NCI-H446 (cell line): ENCODE results near the gene URB2.
"Not testable (repeated sequence)": the region's sequence is repeated elsewhere in the genome, so short reads cannot be mapped to it uniquely, and the experiment has no call there.

Source experiments
- DNase-seq, 2 experiments: peaks; one replicate each; lab custom pipeline; 2025; lab: John Stamatoyannopoulos, UW

The URB2 gene

DNA sequence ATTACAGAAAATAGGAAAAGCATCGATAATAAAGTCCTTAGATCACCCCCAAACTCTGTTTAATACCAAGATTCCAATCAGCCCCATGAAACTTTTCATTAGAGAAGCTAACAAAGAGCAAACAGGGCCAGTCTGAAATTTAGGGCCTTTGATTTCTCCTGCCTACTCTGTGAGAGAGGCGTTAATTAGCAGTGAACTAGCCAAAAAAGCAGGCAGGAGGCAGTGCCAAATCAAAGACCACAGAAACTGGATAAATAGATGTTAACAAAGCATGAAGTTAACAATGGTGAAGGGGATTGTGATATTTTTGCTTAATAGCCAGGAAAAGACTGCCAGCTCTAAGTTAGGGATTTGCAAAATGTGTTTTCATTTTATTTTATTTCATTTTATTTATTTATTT, 11.3 kb upstream of the URB2 start:
- DNase-seq, result no peak

DNA sequence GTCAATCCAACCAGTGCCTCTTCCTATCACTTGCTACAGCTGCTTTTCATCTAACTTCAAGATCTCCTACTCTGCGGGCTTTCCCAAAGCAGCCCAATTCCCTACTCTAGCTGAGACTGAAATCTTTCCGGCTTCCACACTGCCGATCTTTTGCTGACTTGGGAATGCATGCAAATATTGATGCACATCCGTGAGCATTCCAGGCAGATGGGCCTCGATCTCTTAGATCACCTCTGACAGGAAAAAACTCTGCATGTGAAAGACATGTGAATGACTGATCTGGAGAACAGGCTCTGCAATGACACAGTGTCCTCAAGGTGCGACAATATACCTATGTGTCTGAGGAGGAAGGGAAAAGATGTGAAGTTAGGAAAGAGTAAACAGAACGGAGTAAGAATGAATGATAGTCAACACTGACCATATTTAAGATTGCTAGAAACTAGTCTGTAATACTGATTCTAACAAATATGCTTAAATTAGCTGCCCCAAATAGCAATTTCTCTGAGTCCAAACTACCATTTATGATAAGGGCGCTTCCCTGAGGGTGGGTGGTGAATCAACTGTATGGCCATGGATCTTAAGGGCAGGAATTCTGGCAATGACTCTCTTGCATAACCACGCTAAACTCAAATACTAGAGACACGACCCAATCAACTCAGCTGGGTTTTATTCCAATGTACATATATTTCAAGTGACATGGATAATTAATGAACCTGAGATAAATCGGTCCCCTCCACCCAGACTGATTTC, 8.5 kb upstream of the URB2 start:
- no peak for DNase-seq

DNA sequence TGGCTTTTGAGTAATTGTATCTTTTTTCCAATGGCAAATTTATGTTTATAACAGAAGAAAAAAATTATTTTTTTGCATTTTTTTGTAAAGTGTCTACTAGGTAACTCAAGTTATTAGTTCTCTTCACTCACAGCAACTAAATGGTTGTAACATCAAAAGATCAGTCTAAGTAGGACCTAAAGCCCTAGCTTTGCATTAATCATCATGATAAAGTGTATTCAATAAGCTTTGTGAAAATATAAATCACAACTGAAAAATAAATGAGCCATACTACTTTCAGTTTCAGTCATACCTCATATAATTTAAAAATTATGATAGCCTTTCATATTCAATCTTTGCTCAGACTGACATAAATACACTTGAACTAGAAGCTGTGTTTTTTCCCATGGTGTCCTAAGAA, 7.0 kb upstream of the URB2 start:
- no peak for DNase-seq

DNA sequence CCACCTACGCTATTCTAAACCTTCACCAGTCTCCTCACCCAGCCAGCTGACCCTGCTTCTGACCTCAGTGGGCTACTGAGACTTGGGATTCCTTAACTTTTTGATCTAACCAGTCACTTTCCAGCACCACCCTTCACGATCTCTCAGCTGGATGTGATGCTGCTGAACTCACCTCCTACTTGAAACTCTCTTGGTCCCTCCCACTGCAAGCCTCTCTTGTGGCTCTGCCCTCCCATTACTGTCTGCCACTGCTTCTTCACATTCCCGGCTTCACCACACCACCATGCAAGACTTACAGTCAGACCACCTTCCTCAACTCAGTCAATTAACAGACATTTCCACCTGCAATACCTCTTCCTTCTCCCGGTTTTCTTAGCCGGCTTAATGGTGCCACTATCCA, 6.4 kb upstream of the URB2 start:
- DNase-seq, result no peak

DNA sequence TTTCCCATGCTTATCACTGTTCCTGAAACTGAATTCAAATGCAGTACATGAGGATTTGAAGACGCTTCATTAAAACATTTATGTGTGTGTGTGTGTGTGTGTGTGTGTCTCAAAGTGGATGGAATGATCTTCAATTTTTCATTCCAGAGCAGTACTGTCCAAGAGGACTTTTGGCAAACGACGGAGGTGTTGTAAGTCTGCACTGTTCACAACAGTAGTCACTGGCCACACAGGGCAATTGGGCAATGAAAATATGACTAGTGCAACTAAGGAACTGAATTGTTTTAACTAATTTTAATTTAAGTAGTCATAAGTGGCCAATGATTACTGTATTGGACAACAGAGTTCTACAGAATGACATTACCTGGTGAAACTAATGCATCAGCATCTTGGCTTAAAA, 5.2 kb upstream of the URB2 start:
- DNase-seq, result no peak

DNA sequence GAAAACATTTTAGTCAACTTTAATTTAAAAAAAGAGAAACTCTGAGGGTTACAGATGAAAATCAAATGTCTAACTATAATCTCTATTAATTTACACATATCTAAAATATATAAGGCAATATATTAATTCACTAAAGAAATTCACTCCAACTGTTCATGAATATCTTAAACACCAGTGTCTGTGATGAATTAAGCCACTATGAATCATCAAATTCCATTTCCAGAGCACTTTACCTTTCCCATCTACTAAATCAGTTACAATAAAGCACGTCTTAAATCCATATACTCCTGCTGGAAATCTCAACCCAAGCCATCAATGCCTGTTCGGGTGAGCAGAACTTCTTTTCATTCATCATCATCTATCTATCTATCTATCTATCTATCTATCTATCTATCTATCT, 4.4 kb upstream of the URB2 start:
- DNase-seq, result no peak

DNA sequence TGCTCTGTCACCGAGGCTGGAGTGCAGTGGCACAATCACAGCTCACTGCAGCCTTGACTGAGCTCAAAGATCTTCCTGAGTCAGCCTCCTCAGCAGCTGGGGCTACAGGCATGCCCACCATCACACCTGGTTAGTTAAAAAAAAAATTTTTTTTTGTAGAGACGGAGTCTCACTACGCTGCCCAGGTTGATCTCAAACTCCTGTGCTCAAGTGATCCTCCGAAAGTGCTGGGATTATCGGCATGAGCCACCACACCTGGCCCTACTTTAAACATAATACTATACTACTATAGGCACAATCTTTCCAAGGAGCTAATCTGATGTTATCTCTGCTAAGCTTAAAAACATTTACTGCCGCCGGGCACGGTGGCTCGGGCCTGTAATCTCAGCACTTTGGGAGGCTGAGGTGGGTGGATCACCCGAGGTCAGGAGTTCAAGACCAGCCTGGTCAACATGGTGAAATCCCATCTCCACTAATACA, 3.4 kb upstream of the URB2 start:
- not testable (repeated sequence) for DNase-seq

DNA sequence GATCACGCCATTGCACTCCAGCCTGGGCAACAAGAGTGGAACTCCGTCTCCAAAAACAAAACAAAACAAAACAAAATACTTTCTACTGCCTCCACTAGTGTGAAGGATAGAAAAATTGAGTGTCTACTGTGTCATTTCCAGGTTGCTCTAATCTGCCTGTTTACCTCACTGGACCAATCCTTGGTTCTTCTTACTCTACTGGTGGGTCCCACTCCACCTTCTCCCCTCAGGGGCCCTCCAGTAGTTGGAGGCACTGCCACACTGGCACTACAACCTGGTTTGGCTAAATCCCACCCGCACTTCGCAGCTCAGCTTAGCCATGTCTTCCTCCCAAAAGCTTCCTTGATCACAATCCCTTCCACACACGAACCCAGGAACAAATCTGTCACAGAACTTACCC, 2.8 kb upstream of the URB2 start:
- no peak for DNase-seq

DNA sequence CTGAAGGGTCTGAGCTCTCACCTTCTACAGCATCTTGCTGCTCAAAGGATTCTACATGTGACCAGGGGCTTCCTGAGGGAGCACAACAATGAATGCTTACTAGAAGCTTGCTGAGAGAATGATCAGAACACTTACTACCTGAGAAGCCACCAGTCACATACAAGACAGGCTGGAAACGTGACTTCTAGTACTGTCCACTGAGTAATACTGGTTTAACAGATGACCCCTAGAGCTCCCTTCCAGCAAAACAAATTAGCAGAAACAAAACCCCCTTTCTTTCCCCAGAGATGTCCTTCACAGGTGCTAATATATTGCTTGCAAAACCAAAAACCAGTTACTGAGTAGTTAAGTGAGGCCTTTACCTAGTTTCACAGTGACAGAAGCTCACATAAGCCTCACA, 2.2 kb upstream of the URB2 start:
- DNase-seq, result no peak

DNA sequence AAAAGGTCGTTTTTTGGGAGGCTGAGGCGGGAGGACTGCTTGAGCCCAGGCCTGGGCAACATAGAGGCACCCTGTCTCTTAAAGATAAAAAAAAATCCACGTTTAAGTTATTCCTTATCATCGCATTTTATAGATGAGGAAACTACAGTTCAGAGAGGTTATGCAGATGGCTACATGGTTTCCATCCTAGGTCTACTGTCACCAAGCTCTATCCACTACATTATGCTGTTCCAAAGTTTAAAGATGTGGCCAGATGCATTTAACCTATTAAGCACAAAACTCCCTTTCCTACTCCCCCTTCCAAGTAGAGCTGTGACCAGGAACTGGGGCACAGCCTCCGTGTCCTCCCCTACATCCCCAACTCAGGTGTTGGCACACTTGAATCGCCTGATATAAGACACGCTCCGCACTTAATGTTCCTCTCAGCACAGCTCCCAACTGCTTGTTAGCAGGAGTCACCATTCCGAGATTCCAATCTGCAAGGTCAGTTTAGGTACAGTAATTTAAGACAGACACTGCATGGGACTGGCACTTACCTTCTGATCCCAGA, 1.5 kb upstream of the URB2 start:
- DNase-seq, result no peak

DNA sequence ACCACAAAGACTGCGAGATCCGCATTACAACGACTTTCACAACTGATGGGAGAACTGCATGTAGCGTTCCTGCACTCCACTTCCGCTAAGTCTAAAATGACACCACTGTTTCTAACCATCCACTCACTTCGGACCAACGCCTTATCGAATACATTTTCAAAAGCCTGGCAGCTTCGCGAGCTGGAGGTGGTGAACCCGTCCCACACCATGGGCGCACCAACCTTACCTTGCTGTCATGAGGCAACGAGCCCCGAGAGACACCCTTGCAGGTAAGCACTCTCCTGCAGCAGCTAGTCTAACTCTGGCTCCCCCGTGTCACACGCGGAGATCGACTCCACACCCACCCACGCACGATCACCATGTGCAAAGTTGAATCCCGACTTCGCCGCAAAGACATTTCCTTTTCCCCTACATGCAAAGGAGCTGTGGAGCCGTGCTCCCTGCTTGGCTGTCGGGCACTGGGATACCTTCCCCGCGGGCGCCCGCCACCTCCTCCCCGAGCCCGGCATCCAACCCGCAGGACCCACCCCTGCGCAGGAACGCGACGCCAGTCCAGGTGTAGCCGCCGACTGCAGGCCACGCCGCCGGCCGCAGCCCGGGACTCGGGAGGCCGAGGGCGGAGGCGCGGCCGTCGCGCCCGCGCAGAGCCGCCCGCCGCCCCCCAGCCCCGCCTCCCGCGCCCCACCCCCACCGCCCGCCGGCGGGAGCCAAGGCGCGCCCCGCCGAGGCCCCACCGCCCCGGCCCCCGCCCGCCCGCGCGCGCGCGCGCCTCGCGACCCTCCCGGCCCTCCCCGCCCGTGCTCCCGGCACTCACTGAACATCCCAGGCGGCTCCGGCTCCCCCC, 754 bp upstream of the URB2 start:
- peak in 1 of 2 experiments; percentile 58 for DNase-seq

DNA sequence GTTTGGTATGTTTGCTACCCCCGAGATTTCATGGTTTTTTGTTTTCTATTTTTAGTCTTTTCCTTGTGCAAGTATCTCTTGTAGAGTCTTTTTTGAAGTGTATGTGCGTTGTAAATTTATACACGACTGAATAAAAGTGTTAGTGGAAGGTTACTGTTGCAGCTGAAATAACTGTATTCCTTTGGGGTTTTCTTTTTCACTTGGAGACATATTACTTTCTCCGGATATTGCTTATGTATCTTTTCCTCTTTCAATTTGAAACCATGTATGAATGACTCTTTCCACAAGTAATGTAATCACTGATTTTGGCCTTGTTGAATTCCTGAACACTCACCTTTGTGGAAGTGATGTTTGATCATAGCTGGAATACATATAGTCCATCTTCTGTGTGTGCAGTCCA, 956 bp downstream of the URB2 start:
- DNase-seq, result no peak

DNA sequence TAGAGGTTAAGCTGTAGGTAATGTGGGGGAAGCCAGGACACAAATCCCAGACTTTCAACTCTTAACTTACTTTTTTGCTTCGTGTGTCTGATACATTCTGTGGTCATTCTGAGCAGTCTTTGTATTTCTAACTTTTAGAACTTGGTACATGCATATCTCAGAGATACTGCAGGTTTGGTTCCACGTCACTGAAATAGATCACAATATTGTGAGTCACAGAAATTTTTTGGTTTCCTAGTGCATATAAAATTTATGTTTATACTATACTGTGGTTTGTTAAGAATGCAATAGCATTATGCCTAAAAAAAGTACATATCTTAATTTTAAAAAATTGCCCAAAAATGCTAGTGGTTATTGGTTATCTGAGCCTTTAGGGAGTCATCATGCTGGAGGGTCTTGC, 3.2 kb downstream of the URB2 start:
- DNase-seq, result no peak

DNA sequence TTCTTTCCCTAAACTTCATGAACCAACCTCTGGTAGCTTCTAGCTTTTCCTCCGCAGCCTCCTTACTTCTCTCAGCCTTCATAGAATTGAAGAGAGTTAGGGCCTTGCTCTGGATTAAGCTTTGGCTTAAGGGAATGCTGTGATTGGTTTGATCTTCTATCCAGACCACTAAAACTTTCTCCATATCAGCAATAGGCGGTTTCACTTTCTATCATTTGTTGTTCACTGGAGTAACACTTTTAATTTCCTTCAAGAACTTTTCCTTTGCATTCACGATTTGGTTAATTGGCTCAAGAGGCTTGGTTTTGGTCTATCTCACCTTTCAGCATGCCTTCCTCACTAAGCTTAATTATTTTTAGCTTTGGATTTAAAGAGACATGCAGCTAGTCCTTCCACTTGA, 5.1 kb downstream of the URB2 start:
- DNase-seq, result no peak

DNA sequence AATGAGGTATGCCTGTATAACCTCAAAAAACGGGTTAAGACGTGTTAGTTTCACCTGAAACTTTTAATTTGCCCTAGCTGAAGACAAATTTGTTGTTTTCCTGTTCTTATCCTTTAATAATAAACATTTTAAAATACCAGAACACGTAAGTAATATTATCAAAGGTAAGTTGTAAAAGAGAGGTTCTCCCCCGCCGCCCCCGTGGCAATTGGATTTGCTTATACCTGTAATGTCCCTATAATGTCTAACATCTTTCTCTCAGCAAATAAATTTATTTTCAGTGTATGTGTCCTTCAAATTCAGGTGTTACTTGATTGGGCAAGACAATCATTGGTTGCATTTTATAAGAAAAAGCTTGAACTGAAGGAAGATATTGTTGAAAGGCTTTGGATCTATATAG, 5.9 kb downstream of the URB2 start:
- DNase-seq, result no peak

DNA sequence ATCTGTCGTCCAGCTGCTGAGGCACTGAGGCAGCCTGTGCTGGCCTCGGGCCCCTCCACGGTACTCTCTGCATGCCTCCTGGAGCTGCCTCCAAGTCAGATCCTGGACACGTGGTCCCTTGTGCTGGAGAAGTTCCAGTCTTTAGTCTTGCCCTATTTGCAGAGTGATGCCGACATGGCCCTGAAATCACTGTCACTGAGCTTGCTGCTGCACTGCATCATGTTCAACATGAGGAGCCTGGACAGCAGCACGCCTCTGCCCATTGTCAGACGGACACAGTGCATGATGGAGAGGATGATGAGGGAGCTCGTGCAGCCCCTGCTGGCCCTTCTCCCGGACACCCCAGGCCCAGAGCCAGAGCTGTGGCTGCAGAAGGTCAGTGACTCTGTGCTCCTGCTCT, 10.0 kb downstream of the URB2 start:
- no peak for DNase-seq

DNA sequence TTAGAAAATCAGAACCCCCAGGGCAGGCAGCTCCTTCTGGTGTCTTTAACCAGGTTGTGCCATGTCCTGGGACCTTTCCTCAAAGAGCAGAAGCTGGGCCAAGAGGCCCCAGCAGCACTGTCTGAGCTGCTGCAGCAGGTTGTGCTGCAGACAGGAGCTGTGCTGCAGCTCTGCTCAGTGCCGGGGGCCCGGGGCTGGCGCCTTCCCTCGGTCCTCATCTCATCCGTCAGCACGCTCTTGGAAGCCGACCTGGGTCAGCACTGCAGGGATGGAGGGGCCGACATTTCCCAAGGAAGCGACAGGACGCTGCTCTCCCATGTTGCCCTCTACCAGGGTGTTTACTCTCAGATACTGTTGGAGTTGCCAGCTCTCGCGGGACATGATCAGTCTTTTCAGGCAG, 11.7 kb downstream of the URB2 start:
- no peak for DNase-seq

DNA sequence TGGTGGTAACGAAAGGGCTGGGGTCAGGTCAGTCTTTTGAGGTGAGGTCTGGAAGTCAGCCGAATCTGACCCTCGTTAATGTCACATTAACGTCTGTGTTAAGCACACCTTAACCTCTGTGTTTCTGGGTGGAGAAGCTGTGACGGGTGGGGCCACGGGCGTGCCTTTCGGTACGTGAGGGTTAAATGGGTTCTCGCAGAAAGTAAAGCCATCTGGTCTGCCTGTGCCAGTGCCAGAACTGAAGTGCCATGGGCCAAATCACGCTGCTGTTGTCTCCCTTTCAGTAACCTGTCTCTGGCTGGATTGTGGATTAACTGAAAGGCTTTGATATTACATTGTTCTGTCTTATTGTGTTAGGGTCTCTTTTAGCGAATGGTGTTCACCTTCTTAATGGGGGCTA, 14.4 kb downstream of the URB2 start:
- peak; percentile 68 to 85 for DNase-seq

DNA sequence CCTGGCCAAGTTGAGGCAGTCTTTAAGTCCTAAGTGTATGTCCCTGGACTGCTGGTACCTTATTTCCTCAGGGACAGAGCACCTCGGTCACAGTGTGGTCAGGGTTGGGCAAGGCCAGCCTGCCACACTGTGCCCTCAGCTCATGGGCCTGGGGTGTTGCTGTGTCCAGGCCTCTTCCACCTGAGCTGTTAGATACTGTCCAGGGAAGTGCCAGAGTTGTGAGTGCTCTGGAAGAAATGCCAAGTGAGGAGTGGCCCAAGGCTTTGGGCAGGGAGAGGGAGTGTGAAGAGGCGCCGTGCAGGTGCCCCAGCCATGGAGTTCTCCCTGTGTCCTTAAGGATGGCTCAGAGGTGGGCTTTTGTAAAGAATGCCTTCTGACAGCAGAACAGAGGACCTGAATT, 15.3 kb downstream of the URB2 start:
- DNase-seq, result peak in 1 of 2 experiments; percentile 18

DNA sequence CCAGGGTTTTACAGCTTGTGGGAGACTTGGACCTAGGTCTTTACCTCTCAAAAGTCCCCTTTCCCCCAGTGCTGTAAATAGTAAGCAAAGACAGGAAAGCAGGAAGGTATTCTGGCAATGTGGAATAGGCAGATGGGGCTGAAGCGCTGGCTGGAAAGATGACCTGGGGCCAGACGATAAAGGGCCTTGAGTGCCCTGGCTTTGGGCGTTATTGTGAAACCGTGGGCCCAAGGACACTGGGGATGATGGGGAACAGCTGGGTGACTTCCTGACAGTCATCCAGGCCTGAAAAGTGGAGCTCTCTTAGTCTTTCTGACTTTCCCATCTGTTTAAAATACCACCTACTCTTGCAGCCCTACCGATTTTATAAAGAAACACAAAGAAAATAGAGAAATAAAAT, 16.3 kb downstream of the URB2 start:
- no peak for DNase-seq

DNA sequence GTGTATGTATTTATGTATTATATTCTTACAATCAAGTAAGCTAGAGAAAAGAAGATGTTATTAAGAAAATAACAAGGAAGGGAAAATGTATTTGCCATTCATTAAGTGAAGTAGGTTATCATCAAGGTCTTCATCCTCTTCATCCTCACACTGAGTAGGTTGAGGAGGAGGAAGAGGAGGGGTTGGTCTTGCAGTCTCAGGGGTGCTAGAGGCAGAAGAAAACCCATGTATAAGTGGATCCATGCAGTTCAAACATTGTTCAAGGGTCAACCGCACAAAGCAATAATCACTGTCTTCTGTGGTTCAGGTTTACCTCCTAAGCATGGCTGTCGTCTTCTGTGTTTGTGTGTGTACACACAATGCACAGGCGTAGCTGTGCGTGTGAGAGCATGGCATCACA, 16.9 kb downstream of the URB2 start:
- DNase-seq, result no peak

DNA sequence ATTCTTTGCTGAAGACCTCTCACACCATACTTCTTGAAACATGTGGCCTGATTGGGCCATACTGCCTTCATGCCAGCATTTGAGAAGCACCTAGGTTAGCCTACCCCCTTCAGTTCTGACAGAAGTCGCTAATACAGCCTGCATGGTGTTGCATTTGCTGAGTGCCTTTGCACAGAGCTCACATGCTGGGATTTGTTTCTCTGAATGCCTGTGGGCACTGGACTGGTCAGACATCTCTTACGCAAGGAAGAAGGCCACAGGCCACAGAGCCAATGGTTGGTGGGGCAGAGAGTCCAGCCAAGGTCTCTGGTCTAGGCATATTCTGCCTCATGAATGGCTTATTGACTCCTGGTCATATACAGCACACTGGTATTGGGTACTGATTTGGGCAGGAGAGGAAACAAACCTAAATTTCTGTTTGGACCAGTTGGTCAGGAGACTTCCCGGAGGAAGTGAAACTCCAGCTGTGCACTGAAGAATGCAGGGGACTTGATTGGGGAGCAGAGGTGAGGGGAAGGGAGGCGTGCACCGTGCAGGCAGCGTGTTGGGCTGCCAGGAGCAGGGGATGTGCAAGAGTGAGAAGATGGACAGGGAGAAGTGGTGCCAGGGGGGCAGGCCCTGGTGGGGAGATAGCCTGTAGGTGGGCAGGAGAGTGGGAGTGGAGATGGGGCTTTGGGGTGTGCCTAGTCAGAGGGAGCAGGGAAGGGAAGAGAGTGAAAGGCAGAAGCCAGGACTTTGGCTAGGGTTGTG, 18.1 kb downstream of the URB2 start:
- DNase-seq, result no peak
